Gastrocnemius medialis (tissue), 4 donors: ENCODE data around the gene COPS3.

Source experiments
- CTCF ChIP-seq, 5 experiments: fragments of 450-650 bp in 3 of 5; fragments of 200-600 bp in 2 of 5; sonication (generic) in 2 of 5; IDR thresholded peaks in 4 of 5; conservative IDR thresholded peaks in 1 of 5; 1 replicate in 4 of 5; 2 replicates in 1 of 5; pipeline ENCODE4 v1.5.1; 2016 to 2019; ENCODE audit warnings: antibody characterized with exemption in 5 of 5, mild to moderate bottlenecking in 3 of 5, moderate library complexity in 3 of 5
- POLR2A ChIP-seq, 2 donors: fragments of 450-650 bp; IDR thresholded peaks; one replicate each; pipeline ENCODE4 v1.6.1; 2017; ENCODE audit warnings: antibody characterized with exemption in 2 of 2, mild to moderate bottlenecking in 2 of 2, moderate library complexity in 2 of 2

GRCh38 chr17:17236295-17237025 lies 44.6 kb downstream of the COPS3 start:
- TF ChIP-seq POLR2A (IDR thresholded peaks at IDR 0.05) (peak; percentile 46 to 72), CTCF (IDR thresholded peaks at IDR 0.05 in 4 of 5, conservative IDR thresholded peaks at IDR 0.05 in 1 of 5) (no peak)
